B cell (primary cell): ENCODE results near the gene CSNK1E. TPM values are rescaled to one million over a fixed set of nuclear protein-coding genes. Genes with fewer than 3 reads are reported as not detected.

Source experiments
- ATAC-seq: fragments of 200-7000 bp; cut with Tn5 transposase; one replicate; pipeline ENCODE4 v1.10.0; 2021; ENCODE audit warnings: low read depth, mild to moderate bottlenecking, moderate number of reproducible peaks, moderate library complexity
- CTCF ChIA-PET: fragments of 350-600 bp; sonication (Branson Sonifier 250); formaldehyde crosslinking; loops from one replicate; lab custom pipeline; 2021; ENCODE audit warnings: antibody characterized with exemption, inconsistent platforms; lab: Charles Lee
- POLR2A ChIA-PET: fragments of 350-600 bp; sonication (Branson Sonifier 250); formaldehyde crosslinking; loops from one replicate; lab custom pipeline; 2021; ENCODE audit warnings: antibody characterized with exemption; lab: Charles Lee
- DNase-seq: peaks from one replicate; pipeline ENCODE4 v3.0.0; 2013
- H2AFZ ChIP-seq: 2 replicates; pipeline ENCODE4 v1.6.1; 2012; ENCODE audit warnings: mild to moderate bottlenecking, low read depth, low read length; ENCODE audit not compliant: insufficient read depth, poor library complexity, severe bottlenecking
- H3K27ac ChIP-seq, 2 donors: 1 replicate in 1 of 2; 2 replicates in 1 of 2; pipeline ENCODE4 v1.5.1; 2012 to 2013; ENCODE audit warnings: low read length in 2 of 2, mild to moderate bottlenecking in 2 of 2, moderate library complexity in 1 of 2
- H3K27me3 ChIP-seq, 4 experiments: fragments of 200-600 bp in 1 of 4; sonication (generic) in 1 of 4; replicated peaks in 1 of 4; 1 replicate in 2 of 4; 2 replicates in 2 of 4; pipeline versions ENCODE4 v1.6.1 to v1.7.0; 2013 to 2016; ENCODE audit warnings: low read length in 3 of 4, mild to moderate bottlenecking in 2 of 4, mixed read lengths in 1 of 4, moderate library complexity in 1 of 4; ENCODE audit not compliant: insufficient read depth in 4 of 4, control insufficient read depth in 3 of 4; ENCODE audit errors: control extremely low read depth in 1 of 4
- H3K36me3 ChIP-seq, 2 experiments: replicated peaks in 1 of 2; 1 replicate in 1 of 2; 2 replicates in 1 of 2; pipeline versions ENCODE4 v1.6.1 to v1.7.1; 2013; ENCODE audit warnings: low read length in 1 of 2; ENCODE audit not compliant: insufficient read depth in 2 of 2, control insufficient read depth in 1 of 2; ENCODE audit errors: control extremely low read depth in 1 of 2, extremely low read depth in 1 of 2
- H3K4me1 ChIP-seq, 2 donors: fragments of 200-600 bp in 1 of 2; sonication (generic) in 1 of 2; 1 replicate in 1 of 2; 2 replicates in 1 of 2; pipeline versions ENCODE4 v1.5.1 to v1.6.1; 2013 to 2017; ENCODE audit warnings: low read length in 2 of 2; ENCODE audit not compliant: control insufficient read depth in 2 of 2, insufficient read depth in 2 of 2
- H3K4me2 ChIP-seq: replicated peaks from 2 replicates; pipeline ENCODE3; 2012; ENCODE audit warnings: mild to moderate bottlenecking, low read depth, low read length; ENCODE audit not compliant: poor library complexity, severe bottlenecking
- H3K4me3 ChIP-seq, 5 experiments: fragments of 200-600 bp in 1 of 5; sonication (generic) in 1 of 5; 1 replicate in 3 of 5; 2 replicates in 2 of 5; pipeline versions ENCODE4 v1.5.1 to v1.7.0; 2011 to 2016; ENCODE audit warnings: low read length in 4 of 5, mild to moderate bottlenecking in 4 of 5, low read depth in 2 of 5, control low read depth in 1 of 5, moderate library complexity in 1 of 5; ENCODE audit not compliant: insufficient read depth in 1 of 5; ENCODE audit errors: control extremely low read depth in 1 of 5, extremely low read depth in 1 of 5
- H3K79me2 ChIP-seq: fragments of 200-600 bp; sonication (generic); one replicate; pipeline ENCODE4 v1.6.0; 2016; ENCODE audit warnings: low read length; ENCODE audit not compliant: control insufficient read depth, insufficient read depth
- H3K9ac ChIP-seq: fragments of 200-600 bp; sonication (generic); 2 replicates; pipeline ENCODE4 v1.6.1; 2017; ENCODE audit warnings: mild to moderate bottlenecking, low read length, moderate library complexity
- H3K9me3 ChIP-seq, 3 donors: one replicate each; pipeline versions ENCODE4 v1.6.1 to v1.7.1; 2013; ENCODE audit warnings: low read length in 2 of 3; ENCODE audit not compliant: control insufficient read depth in 2 of 3, insufficient read depth in 1 of 3; ENCODE audit errors: control extremely low read depth in 1 of 3
- H4K20me1 ChIP-seq: 2 replicates; pipeline ENCODE4 v1.6.0; 2012; ENCODE audit warnings: mild to moderate bottlenecking, low read length; ENCODE audit not compliant: insufficient read depth, control insufficient read depth, poor library complexity, severe bottlenecking
- H3K27ac Mint-ChIP-seq: one replicate; pipeline ENCODE4 v1.8.0; 2021; ENCODE audit warnings: mixed read lengths
- H3K27me3 Mint-ChIP-seq: one replicate; pipeline ENCODE4 v1.8.0; 2021; ENCODE audit warnings: mixed read lengths
- H3K4me1 Mint-ChIP-seq: one replicate; pipeline ENCODE4 v1.8.0; 2021; ENCODE audit warnings: mixed read lengths
- H3K4me3 Mint-ChIP-seq: one replicate; pipeline ENCODE4 v1.8.0; 2021; ENCODE audit warnings: mixed read lengths
- H3K9me3 Mint-ChIP-seq: one replicate; pipeline ENCODE4 v1.8.0; 2022; ENCODE audit warnings: mixed read lengths; ENCODE audit not compliant: insufficient read depth
- EZH2 ChIP-seq: IDR thresholded peaks from 2 replicates; pipeline ENCODE4 v1.6.1; 2012; ENCODE audit warnings: borderline replicate concordance, low read depth, mild to moderate bottlenecking, moderate library complexity, low read length; ENCODE audit not compliant: insufficient read depth, poor library complexity, severe bottlenecking
- WGBS: methylation state at CpG from one replicate; pipeline ENCODE4 v1.1.5; 2013; ENCODE audit warnings: missing lambda C conversion rate; ENCODE audit not compliant: insufficient coverage; 5-methylcytosine and 5-hydroxymethylcytosine counted together
- intact Hi-C: fragments of 100-400 bp; cut with micrococcal nuclease; formaldehyde crosslinking; loops from one replicate; pipeline ENCODE4 v1.10.0; 2022
- polyA plus RNA-seq: library from polyadenylated mRNA; depleted of rRNA; stranded (reverse); fragments of >200 nt; gene quantifications from 2 replicates; pipeline ENCODE4 v1.2.3, GENCODE V29; 2012
- total RNA-seq, 2 donors: library from RNA; stranded (reverse); fragments of 120-200 nt in 1 of 2; gene quantifications; 1 replicate in 1 of 2; 2 replicates in 1 of 2; pipeline versions ENCODE4 v1.2.3 to v1.2.4, GENCODE V29; 2013 to 2022
- TF ChIP-seq, protein P1 (sequence below): fragments of 200-600 bp; IDR thresholded peaks from one replicate; pipeline ENCODE4 v1.8.0; 2022; ENCODE audit warnings: antibody characterized with exemption, mild to moderate bottlenecking

Gene CSNK1E
- total and polyA plus RNA-seq, 2 donors (not counting 1 experiment from before 2014, with no cell fraction given), result 113 to 133 TPM

DNA sequence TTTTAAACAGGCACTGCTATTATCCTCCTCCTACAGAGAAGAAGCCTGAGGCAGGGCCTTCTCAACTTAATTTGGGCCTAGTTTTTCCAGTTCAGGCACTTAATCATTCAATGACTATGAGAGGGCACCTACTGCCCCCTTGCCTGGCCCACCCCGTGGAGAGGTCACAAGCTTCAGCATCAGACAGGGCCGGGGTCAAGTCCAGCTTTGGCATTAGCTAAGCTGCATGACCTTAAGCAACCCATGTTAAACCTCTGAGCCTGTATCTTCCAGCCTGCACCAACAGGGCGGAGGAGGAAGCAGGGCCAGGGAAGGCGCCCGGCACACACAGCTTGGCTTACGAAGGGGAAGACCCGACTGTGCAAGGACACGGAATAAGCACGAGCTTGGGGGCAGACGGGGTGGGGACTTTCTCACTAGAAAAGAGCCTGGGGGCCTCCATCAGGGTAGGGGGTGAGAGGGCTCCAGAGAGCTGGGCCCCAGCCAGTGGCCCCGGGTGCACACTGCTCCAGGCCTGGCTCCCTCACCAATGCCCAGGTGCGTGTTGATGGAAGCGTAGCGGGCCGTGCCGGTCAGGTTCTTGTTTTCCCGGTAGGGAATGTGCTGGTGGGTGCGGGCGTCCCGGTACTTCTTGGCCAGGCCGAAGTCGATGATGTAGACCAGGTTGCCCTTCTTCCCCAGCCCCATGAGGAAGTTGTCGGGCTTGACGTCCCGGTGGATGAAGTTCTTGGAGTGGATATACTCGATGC is 16.9 kb downstream of the CSNK1E start:
- Histone ChIP-seq H4K20me1 (peaks cover 21% of the 10 kb centered on the region), H3K36me3 (peaks cover 0 to 72% of the 10 kb centered on the region in 2 experiments), H3K4me3 (no peak overlapping the region), H3K4me2 (no peak overlapping the region), H2AFZ (no peak overlapping the region), H3K9me3 (no peaks in the 10 kb centered on the region), H3K9ac (no peak overlapping the region), H3K79me2 (peaks cover 38% of the 10 kb centered on the region), H3K27ac (no peak overlapping the region), H3K27me3 (no peaks in the 10 kb centered on the region), H3K4me1 (peaks cover 1 to 4% of the 10 kb centered on the region in 2 donors)
- ChIA-PET CTCF (interaction anchor here (1.8 kb wide), 1 partner anchor 53 kb away, joined by 4 read pairs; no protein-coding TSS in a partner anchor), POLR2A (no interaction called here)
- ATAC-seq, result no peak
- WGBS, result 96% methylated on average over 26 of the region's 26 CpGs
- Mint-ChIP-seq H3K4me3 (no peak overlapping the region), H3K27ac (no peak overlapping the region), H3K27me3 (no peaks in the 10 kb centered on the region), H3K4me1 (peaks cover 9% of the 10 kb centered on the region), H3K9me3 (no peaks in the 10 kb centered on the region)
- intact Hi-C loops, result no loop called here
- no peak for TF ChIP-seq EZH2
- TF ChIP-seq, protein P1, sequence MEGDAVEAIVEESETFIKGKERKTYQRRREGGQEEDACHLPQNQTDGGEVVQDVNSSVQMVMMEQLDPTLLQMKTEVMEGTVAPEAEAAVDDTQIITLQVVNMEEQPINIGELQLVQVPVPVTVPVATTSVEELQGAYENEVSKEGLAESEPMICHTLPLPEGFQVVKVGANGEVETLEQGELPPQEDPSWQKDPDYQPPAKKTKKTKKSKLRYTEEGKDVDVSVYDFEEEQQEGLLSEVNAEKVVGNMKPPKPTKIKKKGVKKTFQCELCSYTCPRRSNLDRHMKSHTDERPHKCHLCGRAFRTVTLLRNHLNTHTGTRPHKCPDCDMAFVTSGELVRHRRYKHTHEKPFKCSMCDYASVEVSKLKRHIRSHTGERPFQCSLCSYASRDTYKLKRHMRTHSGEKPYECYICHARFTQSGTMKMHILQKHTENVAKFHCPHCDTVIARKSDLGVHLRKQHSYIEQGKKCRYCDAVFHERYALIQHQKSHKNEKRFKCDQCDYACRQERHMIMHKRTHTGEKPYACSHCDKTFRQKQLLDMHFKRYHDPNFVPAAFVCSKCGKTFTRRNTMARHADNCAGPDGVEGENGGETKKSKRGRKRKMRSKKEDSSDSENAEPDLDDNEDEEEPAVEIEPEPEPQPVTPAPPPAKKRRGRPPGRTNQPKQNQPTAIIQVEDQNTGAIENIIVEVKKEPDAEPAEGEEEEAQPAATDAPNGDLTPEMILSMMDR, result no peak
- no peak for DNase-seq

DNA sequence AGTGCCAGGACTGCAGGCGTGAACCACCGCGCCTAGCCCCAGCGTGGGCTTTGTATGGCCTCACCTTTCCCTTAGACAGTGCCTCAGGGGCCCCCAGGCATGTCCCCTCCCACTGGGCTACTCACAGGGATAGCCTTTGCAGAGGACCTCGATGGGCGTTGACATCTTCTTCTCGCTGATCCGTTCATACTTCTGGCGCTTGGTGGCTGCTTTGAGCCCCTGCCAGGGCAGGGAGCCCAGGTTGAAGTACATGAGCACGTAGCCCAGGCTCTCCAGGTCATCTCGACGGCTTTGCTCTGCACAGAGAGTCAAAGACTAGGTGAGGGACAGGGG is 17.5 kb downstream of the CSNK1E start:
- intact Hi-C loops, result no loop called here
- H3K27ac ChIP-seq, result no peak overlapping the region
- H4K20me1 ChIP-seq, result peaks cover 21% of the 10 kb centered on the region
- no peak for DNase-seq
- TF ChIP-seq, protein P1, result no peak
- no peak for TF ChIP-seq EZH2
- H3K4me2 ChIP-seq, result no peak overlapping the region
- no peaks in the 10 kb centered on the region for H3K27me3 ChIP-seq
- H3K4me1 ChIP-seq, result no peaks in the 10 kb centered on the region
- H3K27ac Mint-ChIP-seq, result no peak overlapping the region
- ChIA-PET CTCF (interaction anchor here (1.8 kb wide), 1 partner anchor 53 kb away, joined by 4 read pairs; no protein-coding TSS in a partner anchor), POLR2A (no interaction called here)
- H3K9me3 Mint-ChIP-seq, result no peaks in the 10 kb centered on the region
- H3K27me3 Mint-ChIP-seq, result no peaks in the 10 kb centered on the region
- H2AFZ ChIP-seq, result no peak overlapping the region
- H3K36me3 ChIP-seq, result peaks cover 0 to 74% of the 10 kb centered on the region in 2 experiments
- ATAC-seq, result no peak
- 95% methylated on average over 12 of the region's 12 CpGs for WGBS
- no peak overlapping the region for H3K4me3 Mint-ChIP-seq
- H3K9ac ChIP-seq, result no peak overlapping the region
- peaks cover 7% of the 10 kb centered on the region for H3K4me1 Mint-ChIP-seq
- peaks cover 35% of the 10 kb centered on the region for H3K79me2 ChIP-seq
- no peaks in the 10 kb centered on the region for H3K9me3 ChIP-seq
- H3K4me3 ChIP-seq, result no peak overlapping the region
